GM12801 (cell line): ENCODE data around the gene RASSF8.

ENCODE experiments used
- CTCF ChIP-seq: IDR thresholded peaks from one replicate; pipeline ENCODE4 v1.5.1; 2011; ENCODE audit warnings: control low read depth; ENCODE audit not compliant: insufficient read length; ENCODE audit errors: extremely low read depth

RASSF8 gene

GRCh38 chr12:26100666-26101349 is 142.3 kb downstream of the RASSF8 start:
- TF ChIP-seq CTCF = no peak

- no peak for TF ChIP-seq CTCF
These were observed 142.9 kb downstream of the RASSF8 start for GRCh38 chr12:26101350-26101734.

- no peak for TF ChIP-seq CTCF
These were observed 143.3 kb downstream of the RASSF8 start for GRCh38 chr12:26101763-26102162.

- TF ChIP-seq CTCF = no peak
These were observed 144.5 kb downstream of the RASSF8 start for GRCh38 chr12:26102953-26103352.

- TF ChIP-seq CTCF = no peak
These were observed 147.9 kb downstream of the RASSF8 start for GRCh38 chr12:26106347-26106746.

- TF ChIP-seq CTCF = no peak
These were observed 150.4 kb downstream of the RASSF8 start for GRCh38 chr12:26108915-26109314.

GRCh38 chr12:26109343-26109881 is 150.9 kb downstream of the RASSF8 start:
- TF ChIP-seq CTCF = no peak

- TF ChIP-seq CTCF = no peak
These were observed 153.8 kb downstream of the RASSF8 start for GRCh38 chr12:26112232-26112631.
